Endothelial cell (in vitro differentiated cells): Measurements from ENCODE around the gene SPAAR. TPM values are rescaled to one million over a fixed set of nuclear protein-coding genes. Genes with fewer than 3 reads are reported as not detected.

Source experiments
- DNase-seq: peaks from one replicate; pipeline ENCODE4 v3.0.0; 2021; ENCODE audit warnings: low spot score
- H3K27ac Mint-ChIP-seq: one replicate; pipeline ENCODE4 v1.8.0; 2021; ENCODE audit warnings: mixed read lengths, inconsistent platforms; ENCODE audit not compliant: unreplicated experiment
- H3K27me3 Mint-ChIP-seq: one replicate; pipeline ENCODE4 v1.8.0; 2021; ENCODE audit warnings: mild to moderate bottlenecking, moderate library complexity, mixed read lengths, inconsistent platforms; ENCODE audit not compliant: unreplicated experiment
- H3K36me3 Mint-ChIP-seq: one replicate; pipeline ENCODE4 v1.8.0; 2021; ENCODE audit warnings: mild to moderate bottlenecking, low read depth, mixed read lengths, inconsistent platforms; ENCODE audit not compliant: unreplicated experiment
- H3K4me1 Mint-ChIP-seq: one replicate; pipeline ENCODE4 v1.8.0; 2021; ENCODE audit warnings: mild to moderate bottlenecking, mixed read lengths, inconsistent platforms; ENCODE audit not compliant: unreplicated experiment
- H3K4me3 Mint-ChIP-seq: one replicate; pipeline ENCODE4 v1.8.0; 2021; ENCODE audit warnings: mild to moderate bottlenecking, mixed read lengths, inconsistent platforms; ENCODE audit not compliant: unreplicated experiment
- H3K9me3 Mint-ChIP-seq: one replicate; pipeline ENCODE4 v1.8.0; 2021; ENCODE audit warnings: mixed read lengths, inconsistent platforms; ENCODE audit not compliant: unreplicated experiment
- total RNA-seq: library from RNA; stranded (reverse); fragmentation: NEBNext Ultra II Directional; extraction: Animal tissue kit (Norgen Biotek cat#: 25700); gene quantifications from one replicate; pipeline ENCODE4 v1.2.1, GENCODE V29; 2021; ENCODE audit not compliant: unreplicated experiment
- TF ChIP-seq, protein P1 (sequence below): fragments of 200-600 bp; sonication (generic); IDR thresholded peaks from one replicate; pipeline ENCODE4 v1.5.0; 2021; ENCODE audit warnings: antibody characterized with exemption; ENCODE audit not compliant: unreplicated experiment

SPAAR gene
- total RNA-seq, 1 donor from 2014 or later = 32.0 TPM

DNA sequence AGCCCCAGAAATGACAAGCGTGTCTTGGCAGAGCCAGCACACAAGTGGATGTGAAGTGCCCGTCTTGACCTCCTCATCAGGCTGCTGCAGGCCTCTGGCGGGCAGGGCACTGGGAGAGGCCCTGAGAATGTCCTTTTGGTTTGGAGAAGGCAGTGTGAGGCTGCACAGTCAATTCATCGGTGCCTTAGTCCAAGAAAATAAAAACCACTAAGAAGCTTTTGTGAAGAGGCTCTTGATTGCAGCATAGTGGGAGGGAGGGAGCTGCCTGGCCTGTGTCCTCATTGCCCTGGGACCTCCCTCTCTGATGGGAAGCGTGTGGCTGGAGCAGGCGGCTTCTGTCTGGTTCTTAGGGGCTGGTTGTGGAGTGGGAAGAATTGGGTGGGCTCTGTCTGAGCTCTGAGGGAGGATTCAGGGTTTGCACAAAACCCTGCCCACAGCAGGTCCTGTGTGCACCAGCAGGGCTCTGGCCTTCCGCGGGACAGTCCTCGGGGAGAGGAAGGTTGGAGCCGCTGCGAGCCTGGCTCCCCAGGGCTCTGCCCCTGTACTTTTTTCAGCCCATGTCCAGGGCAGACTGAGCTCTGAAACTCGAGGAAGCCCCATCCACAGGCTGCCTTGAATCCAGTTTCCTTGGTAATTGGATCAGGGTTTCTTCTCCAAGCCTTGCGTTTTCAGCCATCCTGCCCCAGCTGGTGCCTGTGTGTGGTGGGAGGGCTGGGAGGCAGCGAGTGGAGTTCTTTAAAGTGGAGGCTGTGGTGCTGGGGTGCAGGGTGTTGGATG lies 2.2 kb upstream of the SPAAR start:
- Mint-ChIP-seq H3K27ac (peak overlapping the region; percentile 99), H3K9me3 (no peaks in the 10 kb centered on the region), H3K4me3 (peak overlapping the region; percentile 11), H3K4me1 (peaks cover 83% of the 10 kb centered on the region), H3K27me3 (peaks cover 37% of the 10 kb centered on the region), H3K36me3 (peaks cover 7% of the 10 kb centered on the region)
- TF ChIP-seq, protein P1, sequence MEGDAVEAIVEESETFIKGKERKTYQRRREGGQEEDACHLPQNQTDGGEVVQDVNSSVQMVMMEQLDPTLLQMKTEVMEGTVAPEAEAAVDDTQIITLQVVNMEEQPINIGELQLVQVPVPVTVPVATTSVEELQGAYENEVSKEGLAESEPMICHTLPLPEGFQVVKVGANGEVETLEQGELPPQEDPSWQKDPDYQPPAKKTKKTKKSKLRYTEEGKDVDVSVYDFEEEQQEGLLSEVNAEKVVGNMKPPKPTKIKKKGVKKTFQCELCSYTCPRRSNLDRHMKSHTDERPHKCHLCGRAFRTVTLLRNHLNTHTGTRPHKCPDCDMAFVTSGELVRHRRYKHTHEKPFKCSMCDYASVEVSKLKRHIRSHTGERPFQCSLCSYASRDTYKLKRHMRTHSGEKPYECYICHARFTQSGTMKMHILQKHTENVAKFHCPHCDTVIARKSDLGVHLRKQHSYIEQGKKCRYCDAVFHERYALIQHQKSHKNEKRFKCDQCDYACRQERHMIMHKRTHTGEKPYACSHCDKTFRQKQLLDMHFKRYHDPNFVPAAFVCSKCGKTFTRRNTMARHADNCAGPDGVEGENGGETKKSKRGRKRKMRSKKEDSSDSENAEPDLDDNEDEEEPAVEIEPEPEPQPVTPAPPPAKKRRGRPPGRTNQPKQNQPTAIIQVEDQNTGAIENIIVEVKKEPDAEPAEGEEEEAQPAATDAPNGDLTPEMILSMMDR = no peak
- peak; percentile 15 for DNase-seq

DNA sequence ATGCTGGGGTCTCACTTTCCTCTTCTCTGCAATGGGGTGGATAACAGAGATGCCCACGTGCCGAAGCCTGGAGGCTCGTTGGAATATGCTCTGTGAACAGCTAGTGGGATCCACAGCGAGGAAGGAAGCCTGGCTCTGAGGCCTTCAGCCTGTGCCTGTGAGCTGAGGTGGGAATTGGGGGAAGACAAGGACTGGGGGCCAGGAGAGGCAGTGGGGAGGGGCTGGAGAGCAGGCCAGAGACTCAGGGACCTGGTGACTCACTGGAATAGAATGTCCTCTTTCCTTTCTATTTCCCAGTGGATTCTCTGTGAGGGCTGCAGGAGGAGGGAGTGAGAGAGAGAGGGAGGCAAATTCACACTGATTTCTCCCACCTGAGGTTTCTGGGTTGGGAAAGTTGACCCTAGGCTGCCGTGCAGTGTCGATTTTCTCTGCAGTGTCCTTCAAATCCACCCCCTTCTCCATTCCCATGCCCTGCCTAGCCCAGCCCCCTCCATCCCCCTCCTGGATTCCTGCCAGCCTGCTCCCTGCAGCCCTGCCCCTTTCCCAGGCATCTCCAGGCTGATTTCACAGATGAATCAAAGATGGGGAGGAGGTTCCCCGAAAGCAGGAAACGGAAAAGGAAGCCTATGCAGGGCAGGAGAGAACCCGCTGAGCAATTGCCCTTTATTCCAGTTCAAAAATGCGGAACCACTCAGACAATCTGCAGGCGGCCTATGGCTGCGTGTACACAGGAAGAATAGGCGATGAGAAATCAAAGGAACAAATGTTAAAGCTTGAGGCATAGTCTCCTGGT lies 1.4 kb upstream of the SPAAR start:
- Mint-ChIP-seq H3K36me3 (peaks cover 10% of the 10 kb centered on the region), H3K4me3 (peak overlapping the region; percentile 91), H3K27ac (peak overlapping the region; percentile 99), H3K27me3 (peaks cover 34% of the 10 kb centered on the region), H3K9me3 (no peaks in the 10 kb centered on the region), H3K4me1 (peaks cover 81% of the 10 kb centered on the region)
- peak; percentile 77 for DNase-seq
- TF ChIP-seq, protein P1 = no peak

DNA sequence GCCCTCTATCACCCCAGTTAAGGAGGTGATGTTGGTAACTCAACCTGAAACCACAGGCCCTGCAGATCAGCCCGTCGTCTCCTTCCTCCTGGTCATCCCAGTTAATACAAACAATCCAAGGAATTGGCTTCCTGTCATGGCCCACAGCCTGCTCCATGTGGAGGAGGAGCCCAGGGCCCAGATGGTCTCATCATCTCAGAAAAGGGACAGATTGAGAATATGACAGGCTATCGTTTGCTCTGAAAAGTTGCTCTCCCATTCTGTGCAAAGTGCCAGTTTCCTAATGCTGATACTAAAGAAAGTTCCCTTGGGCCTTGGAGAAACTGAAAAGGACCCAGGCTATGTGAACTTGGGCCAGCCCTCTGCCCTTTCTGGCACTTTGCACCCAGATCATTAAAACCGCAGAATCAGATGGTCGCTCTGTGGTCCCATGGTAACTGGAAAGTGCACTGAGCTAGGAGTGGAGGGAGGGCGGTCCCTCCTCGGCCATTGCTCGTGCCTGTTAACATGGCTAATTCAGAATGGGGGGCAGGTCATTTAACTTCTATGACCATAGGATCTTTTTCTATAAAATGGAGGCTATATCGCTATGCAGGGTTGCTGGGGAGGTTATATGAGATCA lies 675 bp upstream of the SPAAR start:
- peaks cover 34% of the 10 kb centered on the region for H3K27me3 Mint-ChIP-seq
- peak; percentile 15 for DNase-seq

DNA sequence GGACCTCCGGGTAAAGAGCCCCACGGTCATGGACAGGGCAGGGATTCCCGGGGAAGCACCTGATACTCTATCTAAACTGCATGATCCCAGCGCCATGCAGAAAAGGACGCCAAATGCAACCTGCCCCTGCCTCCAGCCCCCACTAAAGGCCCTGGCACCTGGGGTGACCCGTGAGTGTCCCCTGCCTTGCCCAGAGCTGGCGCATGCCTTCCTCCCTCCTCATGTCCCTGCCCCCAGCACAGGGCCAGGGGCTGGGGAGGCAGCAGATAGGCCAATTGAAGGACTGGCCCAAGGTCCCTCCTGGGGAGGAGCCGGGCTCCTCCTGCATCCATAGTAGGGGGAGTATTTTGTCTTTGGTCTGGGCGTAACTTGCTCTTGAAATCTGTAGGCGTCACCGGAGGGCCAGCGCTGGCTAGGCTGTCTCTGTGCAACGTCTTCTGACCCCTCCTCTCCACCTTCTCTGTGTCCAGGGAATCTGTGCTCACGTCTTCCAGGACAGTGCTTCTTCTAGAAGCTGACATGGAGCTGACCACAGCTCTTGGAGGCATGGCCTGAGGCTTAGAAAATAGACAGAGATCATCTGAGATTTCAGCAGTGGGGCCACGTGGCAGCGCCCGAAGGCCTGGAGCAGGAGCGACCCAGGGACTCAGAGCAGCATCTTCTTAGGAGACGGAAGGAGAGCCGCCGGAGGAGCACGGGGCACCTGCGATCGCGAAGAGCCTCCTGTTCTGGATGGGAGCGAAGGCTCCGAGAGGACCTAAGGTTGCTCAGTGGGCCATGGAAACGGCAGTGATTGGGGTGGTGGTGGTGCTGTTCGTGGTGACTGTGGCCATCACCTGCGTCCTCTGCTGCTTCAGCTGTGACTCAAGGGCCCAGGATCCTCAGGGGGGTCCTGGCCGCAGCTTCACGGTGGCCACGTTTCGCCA lies 660 bp downstream of the SPAAR start:
- TF ChIP-seq, protein P1 = no peak
- Mint-ChIP-seq H3K4me3 (peak overlapping the region; percentile 91), H3K36me3 (peaks cover 10% of the 10 kb centered on the region), H3K27ac (peak overlapping the region; percentile 99), H3K4me1 (peaks cover 64% of the 10 kb centered on the region), H3K9me3 (no peaks in the 10 kb centered on the region), H3K27me3 (peaks cover 37% of the 10 kb centered on the region)
- DNase-seq = peak; percentile 11

More for the DNA sequence above, 675 bp upstream of the SPAAR start:
- Mint-ChIP-seq H3K27ac (peak overlapping the region; percentile 99), H3K36me3 (peaks cover 10% of the 10 kb centered on the region), H3K4me3 (peak overlapping the region; percentile 91), H3K9me3 (no peaks in the 10 kb centered on the region), H3K4me1 (peaks cover 77% of the 10 kb centered on the region)
- TF ChIP-seq, protein P1 = no peak
